ENCODE data around the gene PLD3. TPM values are rescaled to one million over a fixed set of nuclear protein-coding genes. Genes with fewer than 3 reads are reported as not detected.

The PLD3 gene
- total RNA-seq, 1 donor from 2014 or later: 353 TPM

DNA sequence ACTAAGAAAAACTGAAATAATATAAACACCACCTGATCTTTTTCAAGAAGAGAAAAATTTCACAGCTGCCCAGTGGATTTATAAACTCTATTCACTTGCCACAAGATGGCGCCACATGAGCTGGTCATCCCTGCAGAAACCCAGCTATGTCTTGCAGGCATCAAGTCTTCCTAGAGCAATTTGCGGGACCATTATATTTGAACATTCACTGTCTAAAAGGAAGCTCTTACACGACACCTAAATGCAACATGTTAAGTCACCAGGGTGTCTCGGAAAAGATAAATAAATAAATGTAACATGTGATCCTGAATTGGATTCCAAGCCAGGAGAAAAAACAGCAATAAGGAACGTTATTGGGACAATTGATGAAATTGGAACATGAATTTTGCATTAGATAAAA is 43.1 kb upstream of the PLD3 start:
- Mint-ChIP-seq H3K27me3 (no peaks in the 10 kb centered on the region), H3K4me1 (ENCODE audit: low read depth) (peaks cover 10% of the 10 kb centered on the region), H3K9me3 (ENCODE audit: low read depth) (no peaks in the 10 kb centered on the region), H3K27ac (no peak overlapping the region), H3K4me3 (ENCODE audit: low read depth) (no peak overlapping the region), H3K36me3 (ENCODE audit: insufficient read depth) (no peaks in the 10 kb centered on the region)
- DNase-seq (ENCODE audit: low spot score, unreplicated experiment): peak; percentile 59
- TF ChIP-seq, protein P1, sequence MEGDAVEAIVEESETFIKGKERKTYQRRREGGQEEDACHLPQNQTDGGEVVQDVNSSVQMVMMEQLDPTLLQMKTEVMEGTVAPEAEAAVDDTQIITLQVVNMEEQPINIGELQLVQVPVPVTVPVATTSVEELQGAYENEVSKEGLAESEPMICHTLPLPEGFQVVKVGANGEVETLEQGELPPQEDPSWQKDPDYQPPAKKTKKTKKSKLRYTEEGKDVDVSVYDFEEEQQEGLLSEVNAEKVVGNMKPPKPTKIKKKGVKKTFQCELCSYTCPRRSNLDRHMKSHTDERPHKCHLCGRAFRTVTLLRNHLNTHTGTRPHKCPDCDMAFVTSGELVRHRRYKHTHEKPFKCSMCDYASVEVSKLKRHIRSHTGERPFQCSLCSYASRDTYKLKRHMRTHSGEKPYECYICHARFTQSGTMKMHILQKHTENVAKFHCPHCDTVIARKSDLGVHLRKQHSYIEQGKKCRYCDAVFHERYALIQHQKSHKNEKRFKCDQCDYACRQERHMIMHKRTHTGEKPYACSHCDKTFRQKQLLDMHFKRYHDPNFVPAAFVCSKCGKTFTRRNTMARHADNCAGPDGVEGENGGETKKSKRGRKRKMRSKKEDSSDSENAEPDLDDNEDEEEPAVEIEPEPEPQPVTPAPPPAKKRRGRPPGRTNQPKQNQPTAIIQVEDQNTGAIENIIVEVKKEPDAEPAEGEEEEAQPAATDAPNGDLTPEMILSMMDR (IDR thresholded peaks at IDR 0.05; ENCODE audit: unreplicated experiment): peak; percentile 88

DNA sequence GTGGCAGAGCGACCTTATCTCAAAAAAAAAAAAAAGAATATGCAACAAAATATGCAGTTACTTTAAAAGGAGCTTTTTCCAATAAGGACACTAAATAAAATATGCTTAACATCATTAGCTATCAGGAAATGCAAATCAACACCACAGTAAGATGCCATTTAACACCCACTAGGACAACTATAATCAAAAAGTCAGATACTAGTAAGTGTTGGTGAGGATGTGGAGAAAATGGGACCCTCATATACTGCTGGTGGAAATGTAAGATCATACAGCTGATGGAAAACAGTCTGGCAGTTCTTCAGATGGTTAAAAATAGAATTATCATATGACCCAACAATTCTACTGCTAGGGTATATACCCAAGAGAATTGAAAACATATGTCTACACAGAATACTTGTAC is 38.8 kb upstream of the PLD3 start:
- Mint-ChIP-seq H3K36me3 (ENCODE audit: insufficient read depth) (no peaks in the 10 kb centered on the region), H3K27me3 (no peaks in the 10 kb centered on the region), H3K4me3 (ENCODE audit: low read depth) (no peak overlapping the region), H3K4me1 (ENCODE audit: low read depth) (peaks cover 3% of the 10 kb centered on the region), H3K27ac (no peak overlapping the region), H3K9me3 (ENCODE audit: low read depth) (no peaks in the 10 kb centered on the region)
- TF ChIP-seq, protein P1 (IDR thresholded peaks at IDR 0.05; ENCODE audit: unreplicated experiment): no peak
- no peak for DNase-seq (ENCODE audit: low spot score, unreplicated experiment)

DNA sequence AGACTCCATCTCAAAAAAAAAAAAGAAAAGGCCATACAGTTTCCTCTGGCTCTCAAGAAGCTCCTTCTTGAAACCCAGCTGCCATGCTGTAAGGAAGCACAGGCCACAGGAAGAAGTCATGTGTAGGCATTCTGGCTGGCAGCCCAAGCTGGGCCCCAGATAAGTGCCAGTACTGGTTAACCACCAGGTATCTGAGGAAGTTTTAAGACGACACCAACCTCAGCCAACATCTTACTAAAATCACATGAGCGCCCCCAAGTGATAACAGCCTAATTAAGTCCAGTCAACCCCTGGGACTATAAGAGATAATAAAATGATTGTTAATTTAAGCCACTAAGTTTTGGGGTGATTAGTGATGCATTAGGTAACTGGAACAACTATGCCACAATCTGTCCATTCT is 36.0 kb upstream of the PLD3 start:
- H3K27me3 Mint-ChIP-seq: no peaks in the 10 kb centered on the region
- peak overlapping the region; percentile 37 for H3K27ac Mint-ChIP-seq
- peaks cover 2% of the 10 kb centered on the region for H3K36me3 Mint-ChIP-seq (ENCODE audit: insufficient read depth)
- H3K4me1 Mint-ChIP-seq (ENCODE audit: low read depth): no peaks in the 10 kb centered on the region
- no peaks in the 10 kb centered on the region for H3K9me3 Mint-ChIP-seq (ENCODE audit: low read depth)
- DNase-seq (ENCODE audit: low spot score, unreplicated experiment): no peak
- TF ChIP-seq, protein P1 (IDR thresholded peaks at IDR 0.05; ENCODE audit: unreplicated experiment): no peak
- no peak overlapping the region for H3K4me3 Mint-ChIP-seq (ENCODE audit: low read depth)

DNA sequence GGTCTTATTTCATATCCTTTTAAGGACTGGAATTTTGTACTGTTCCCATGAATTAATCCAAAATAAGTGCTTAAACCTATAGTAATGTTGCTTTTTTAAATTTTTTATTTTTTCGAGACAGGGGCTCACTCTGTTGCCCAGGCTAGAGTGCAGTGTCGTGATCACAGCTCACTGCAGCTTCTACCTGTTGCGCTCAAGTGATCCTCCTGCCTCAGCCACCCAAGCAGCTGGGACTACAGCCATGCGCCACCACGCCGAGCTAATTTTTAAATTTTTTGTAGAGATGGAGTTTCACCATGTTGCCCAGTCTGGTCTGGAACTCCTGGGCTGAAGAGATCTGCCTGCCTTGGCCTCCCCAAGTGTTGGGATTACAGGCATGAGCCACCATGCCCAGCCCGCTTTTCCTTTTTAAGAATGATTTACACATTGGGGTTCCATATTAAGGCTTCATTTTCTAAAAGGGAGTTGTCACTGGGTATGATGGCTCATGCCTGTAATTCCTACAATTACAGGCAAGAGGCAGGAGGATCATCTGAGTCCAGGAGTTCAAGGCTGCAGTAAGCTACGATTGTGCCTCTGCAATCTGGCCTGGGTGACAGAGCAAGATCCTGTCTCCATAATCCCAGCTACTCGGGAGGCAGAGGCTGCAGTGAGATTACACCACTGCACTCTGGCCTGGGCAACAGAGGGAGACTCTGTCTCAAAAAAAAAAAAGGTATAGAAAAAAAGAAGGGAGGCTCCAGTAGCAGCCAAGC is 35.1 kb upstream of the PLD3 start:
- no peaks in the 10 kb centered on the region for H3K9me3 Mint-ChIP-seq (ENCODE audit: low read depth)
- H3K27ac Mint-ChIP-seq: no peak overlapping the region
- H3K36me3 Mint-ChIP-seq (ENCODE audit: insufficient read depth): peaks cover 3% of the 10 kb centered on the region
- H3K4me1 Mint-ChIP-seq (ENCODE audit: low read depth): no peaks in the 10 kb centered on the region
- TF ChIP-seq, protein P1 (IDR thresholded peaks at IDR 0.05; ENCODE audit: unreplicated experiment): no peak
- no peak overlapping the region for H3K4me3 Mint-ChIP-seq (ENCODE audit: low read depth)
- no peak for DNase-seq (ENCODE audit: low spot score, unreplicated experiment)
- no peaks in the 10 kb centered on the region for H3K27me3 Mint-ChIP-seq

GRCh38 chr19:40314656-40315055 is 33.8 kb upstream of the PLD3 start:
- Mint-ChIP-seq H3K36me3 (ENCODE audit: insufficient read depth) (peaks cover 6% of the 10 kb centered on the region), H3K27ac (no peak overlapping the region), H3K9me3 (ENCODE audit: low read depth) (no peaks in the 10 kb centered on the region), H3K4me3 (ENCODE audit: low read depth) (no peak overlapping the region), H3K4me1 (ENCODE audit: low read depth) (no peaks in the 10 kb centered on the region), H3K27me3 (no peaks in the 10 kb centered on the region)
- DNase-seq (ENCODE audit: low spot score, unreplicated experiment): no peak
- TF ChIP-seq, protein P1 (IDR thresholded peaks at IDR 0.05; ENCODE audit: unreplicated experiment): no peak

Data from progenitor cell of endocrine pancreas (in vitro differentiated cells).